ENCODE data around the gene URM1.

- TF ChIP-seq CTCF (conservative IDR thresholded peaks at IDR 0.05) (no peak), ZFX (IDR thresholded peaks at IDR 0.05) (no peak)
Observed at GRCh38 chr9:128416014-128416413, 44.8 kb downstream of the URM1 start.

Data from C4-2B (cell line).